Caco-2 (cell line): ENCODE results near the gene PCDHGA12. TPM values are rescaled to one million over a fixed set of nuclear protein-coding genes. Genes with fewer than 3 reads are reported as not detected.
"Not testable (repeated sequence)": the region's sequence is repeated elsewhere in the genome, so short reads cannot be mapped to it uniquely, and the experiment has no call there.

ENCODE experiments used
- BruUV-seq: library from RNA; stranded (reverse); fragments of 400-500 nt; replicated peaks from 2 replicates; lab custom pipeline; 2021; lab: Mats Ljungman, UMichigan
- CTCF ChIA-PET: fragments of 300-600 bp; sonication (Branson Sonifier 250); formaldehyde crosslinking; loops from one replicate; lab custom pipeline; 2022; ENCODE audit warnings: antibody characterized with exemption; lab: Charles Lee
- POLR2A ChIA-PET: fragments of 300-600 bp; sonication (Branson Sonifier 250); formaldehyde crosslinking; loops from one replicate; lab custom pipeline; 2022; ENCODE audit warnings: antibody characterized with exemption; lab: Charles Lee
- DNase-seq, 2 experiments: peaks; one replicate each; pipeline versions ENCODE4 v3.0.0 to v3.0.0-alpha.2; 2020 to 2022
- H3K27me3 ChIP-seq: replicated peaks from 2 replicates; pipeline ENCODE4 v1.6.0; 2011; ENCODE audit warnings: low read length; ENCODE audit not compliant: control insufficient read depth, insufficient read depth
- H3K36me3 ChIP-seq: 2 replicates; pipeline ENCODE4 v1.5.1; 2011; ENCODE audit warnings: low read length; ENCODE audit not compliant: control insufficient read depth, insufficient read depth
- H3K4me1 ChIP-seq: fragments of 250-450 bp; sonication (Bioruptor Pico); 2 replicates; pipeline ENCODE4 v1.5.1; 2020; ENCODE audit warnings: mild to moderate bottlenecking
- H3K4me3 ChIP-seq: 2 replicates; pipeline ENCODE4 v1.5.1; 2011; ENCODE audit warnings: low read depth, mild to moderate bottlenecking, control low read depth, low read length
- H3K9me3 ChIP-seq: fragments of 250-450 bp; sonication (Bioruptor Pico); 2 replicates; pipeline ENCODE4 v1.5.1; 2020; ENCODE audit warnings: mild to moderate bottlenecking, moderate library complexity
- H3K27ac Mint-ChIP-seq: one replicate; pipeline ENCODE4 v1.8.0; 2022; ENCODE audit warnings: mixed read lengths; ENCODE audit not compliant: unreplicated experiment
- H3K27me3 Mint-ChIP-seq: one replicate; pipeline ENCODE4 v1.8.0; 2022; ENCODE audit warnings: mixed read lengths; ENCODE audit not compliant: insufficient read depth, unreplicated experiment
- H3K36me3 Mint-ChIP-seq: one replicate; pipeline ENCODE4 v1.8.0; 2022; ENCODE audit warnings: mild to moderate bottlenecking, mixed read lengths; ENCODE audit not compliant: insufficient read depth, unreplicated experiment
- H3K4me1 Mint-ChIP-seq: one replicate; pipeline ENCODE4 v1.8.0; 2022; ENCODE audit warnings: low read depth, mixed read lengths; ENCODE audit not compliant: unreplicated experiment
- H3K4me3 Mint-ChIP-seq: one replicate; pipeline ENCODE4 v1.8.0; 2022; ENCODE audit warnings: mild to moderate bottlenecking, moderate library complexity, mixed read lengths; ENCODE audit not compliant: unreplicated experiment
- H3K9me3 Mint-ChIP-seq: one replicate; pipeline ENCODE4 v1.8.0; 2022; ENCODE audit warnings: mixed read lengths; ENCODE audit not compliant: unreplicated experiment
- CTCF ChIP-seq, 2 experiments: fragments of 200-600 bp in 1 of 2; IDR thresholded peaks; 1 replicate in 1 of 2; 2 replicates in 1 of 2; pipeline versions ENCODE4 v1.5.1 to v1.8.0; 2011 to 2022; ENCODE audit warnings: antibody characterized with exemption in 1 of 2, control low read depth in 1 of 2, inconsistent platforms in 1 of 2, low read depth in 1 of 2, low read length in 1 of 2, mild to moderate bottlenecking in 1 of 2, moderate library complexity in 1 of 2; ENCODE audit not compliant: insufficient read depth in 1 of 2, severe bottlenecking in 1 of 2, unreplicated experiment in 1 of 2
- intact Hi-C: fragments of 100-400 bp; cut with micrococcal nuclease; formaldehyde crosslinking; loops from one replicate; pipeline ENCODE4 v1.10.0; 2022; ENCODE audit not compliant: unreplicated experiment
- total RNA-seq: library from RNA; stranded (reverse); gene quantifications from 2 replicates; pipeline ENCODE4 v1.2.3, GENCODE V29; 2022

Gene PCDHGA12
- total RNA-seq, 1 experiment from 2014 or later: 0.52 TPM

- H3K4me1 ChIP-seq, H3K36me3 ChIP-seq, H3K4me3 Mint-ChIP-seq, H3K4me3 ChIP-seq, H3K27ac Mint-ChIP-seq, POLR2A ChIA-PET, H3K27me3 Mint-ChIP-seq, BruUV-seq, H3K27me3 ChIP-seq, DNase-seq, H3K4me1 Mint-ChIP-seq, H3K9me3 ChIP-seq, intact Hi-C loops: not testable (repeated sequence)
- TF ChIP-seq CTCF (IDR thresholded peaks at IDR 0.05; ENCODE audit: insufficient read depth in 1 of 2, low read depth in 1 of 2, low read length in 1 of 2, severe bottlenecking in 1 of 2, unreplicated experiment in 1 of 2): peak in 1 of 2 experiments; percentile 12
- Mint-ChIP-seq H3K9me3 (peaks cover 19% of the 10 kb centered on the region), H3K36me3 (peaks cover 14% of the 10 kb centered on the region)
- CTCF ChIA-PET: interaction anchor here (1.3 kb wide), 1 partner anchor 156 kb away, joined by 5 read pairs; no protein-coding TSS in a partner anchor
Measured at GRCh38 chr5:141407790-141408505, 22.4 kb upstream of the PCDHGA12 start, which contains the start of gene PCDHGB6. Gene PCDHGB6 (plus strand): TSS chr5:141408021. CDS start chr5:141408203, 182 bp downstream.

GRCh38 chr5:141409598-141410306, 20.6 kb upstream of the PCDHGA12 start:
- Mint-ChIP-seq H3K27me3 (no peaks in the 10 kb centered on the region), H3K4me1 (no peaks in the 10 kb centered on the region), H3K4me3 (no peak overlapping the region), H3K36me3 (peaks cover 4% of the 10 kb centered on the region), H3K27ac (no peak overlapping the region), H3K9me3 (peaks cover 34% of the 10 kb centered on the region)
- Histone ChIP-seq H3K9me3 (peaks cover 7% of the 10 kb centered on the region), H3K27me3 (no peaks in the 10 kb centered on the region), H3K4me1 (no peaks in the 10 kb centered on the region), H3K4me3 (no peak overlapping the region), H3K36me3 (no peaks in the 10 kb centered on the region)
- BruUV-seq: no TSS peak
- CTCF ChIA-PET: no interaction called here
- POLR2A ChIA-PET: no interaction called here
- intact Hi-C loops: loop anchor here (5.0 kb wide), 1 partner anchor 87 kb away; the partner anchor contains the start of gene TAF7
- no peak for DNase-seq
- TF ChIP-seq CTCF (IDR thresholded peaks at IDR 0.05; ENCODE audit: insufficient read depth in 1 of 2, low read depth in 1 of 2, low read length in 1 of 2, severe bottlenecking in 1 of 2, unreplicated experiment in 1 of 2): no peak

- intact Hi-C loops: loop anchor here (5.0 kb wide), 1 partner anchor 89 kb away; the partner anchor contains the start of gene TAF7
- CTCF ChIA-PET: no interaction called here
Measured at GRCh38 chr5:141411575-141411974, 18.7 kb upstream of the PCDHGA12 start.

More at GRCh38 chr5:141411575-141411974, 18.7 kb upstream of the PCDHGA12 start:
- no TSS peak for BruUV-seq
- H3K27me3 Mint-ChIP-seq: no peaks in the 10 kb centered on the region
- H3K27me3 ChIP-seq: no peaks in the 10 kb centered on the region
- no peak for TF ChIP-seq CTCF (IDR thresholded peaks at IDR 0.05; ENCODE audit: insufficient read depth in 1 of 2, low read depth in 1 of 2, low read length in 1 of 2, severe bottlenecking in 1 of 2, unreplicated experiment in 1 of 2)
- H3K4me3 Mint-ChIP-seq: no peak overlapping the region
- H3K4me1 Mint-ChIP-seq: no peaks in the 10 kb centered on the region
- POLR2A ChIA-PET: no interaction called here
- no peak overlapping the region for H3K27ac Mint-ChIP-seq
- H3K4me3 ChIP-seq: no peak overlapping the region
- H3K36me3 ChIP-seq: no peaks in the 10 kb centered on the region
- peaks cover 4% of the 10 kb centered on the region for H3K36me3 Mint-ChIP-seq
- H3K9me3 Mint-ChIP-seq: peaks cover 35% of the 10 kb centered on the region
- no peak for DNase-seq
- no peaks in the 10 kb centered on the region for H3K4me1 ChIP-seq
- H3K9me3 ChIP-seq: peaks cover 10% of the 10 kb centered on the region
